H9 (cell line): ENCODE data around the gene GRAMD1B. TPM values are rescaled to one million over a fixed set of nuclear protein-coding genes. Genes with fewer than 3 reads are reported as not detected.
A peak's percentile ranks its signal among the peaks of the same experiment; 100 is the strongest.

Experiments
- DNase-seq: peaks from one replicate; pipeline ENCODE4 v3.0.0-alpha.2; 2017
- H2AFZ ChIP-seq: one replicate; pipeline ENCODE4 v1.6.1; 2013; ENCODE audit warnings: mild to moderate bottlenecking, low read length, control low read depth, moderate library complexity
- H2AK5ac ChIP-seq: 2 replicates; pipeline ENCODE4 v1.6.1; 2013; ENCODE audit warnings: low read length, control low read depth, mixed read lengths; ENCODE audit not compliant: insufficient read length
- H2BK120ac ChIP-seq: one replicate; pipeline ENCODE4 v1.6.1; 2013; ENCODE audit warnings: low read depth, mild to moderate bottlenecking, low read length, control low read depth, inconsistent platforms; ENCODE audit not compliant: poor library complexity, severe bottlenecking
- H2BK12ac ChIP-seq: 2 replicates; pipeline ENCODE4 v1.6.1; 2013; ENCODE audit warnings: low read length, control low read depth, mixed read lengths, low read depth; ENCODE audit not compliant: insufficient read length
- H2BK15ac ChIP-seq: 2 replicates; pipeline ENCODE4 v1.6.1; 2013; ENCODE audit warnings: low read depth, low read length, control low read depth
- H2BK20ac ChIP-seq: one replicate; pipeline ENCODE4 v1.6.1; 2013; ENCODE audit warnings: low read depth, mild to moderate bottlenecking, low read length, control low read depth, inconsistent platforms; ENCODE audit not compliant: poor library complexity, severe bottlenecking
- H2BK5ac ChIP-seq: 2 replicates; pipeline ENCODE4 v1.6.1; 2013; ENCODE audit warnings: low read length, control low read depth, mixed read lengths; ENCODE audit not compliant: insufficient read length
- H3K14ac ChIP-seq: 2 replicates; pipeline ENCODE4 v1.6.1; 2013; ENCODE audit warnings: low read length, control low read depth; ENCODE audit not compliant: insufficient read depth
- H3K18ac ChIP-seq: 2 replicates; pipeline ENCODE4 v1.6.1; 2013; ENCODE audit warnings: low read depth, mild to moderate bottlenecking, mixed read lengths, low read length, control low read depth; ENCODE audit not compliant: insufficient read length
- H3K23ac ChIP-seq: 2 replicates; pipeline ENCODE4 v1.6.1; 2013; ENCODE audit warnings: low read length, control low read depth, mixed read lengths, low read depth; ENCODE audit not compliant: insufficient read length
- H3K23me2 ChIP-seq: 2 replicates; pipeline ENCODE4 v1.6.1; 2013; ENCODE audit warnings: low read depth, mild to moderate bottlenecking, mixed read lengths, low read length, control low read depth; ENCODE audit not compliant: insufficient read length, poor library complexity, severe bottlenecking
- H3K27ac ChIP-seq: 2 replicates; pipeline ENCODE4 v1.5.1; 2013; ENCODE audit warnings: low read length, control low read depth, mixed read lengths, low read depth; ENCODE audit not compliant: insufficient read length
- H3K27me3 ChIP-seq: 2 replicates; pipeline ENCODE4 v1.6.1; 2013; ENCODE audit warnings: low read length, control low read depth, inconsistent platforms; ENCODE audit not compliant: insufficient read depth
- H3K4ac ChIP-seq: 2 replicates; pipeline ENCODE4 v1.6.1; 2013; ENCODE audit warnings: low read depth, mild to moderate bottlenecking, control low read depth, inconsistent platforms, low read length, moderate library complexity
- H3K4me1 ChIP-seq: 2 replicates; pipeline ENCODE4 v1.6.1; 2013; ENCODE audit warnings: low read length, control low read depth, inconsistent platforms; ENCODE audit not compliant: insufficient read depth
- H3K4me2 ChIP-seq: 2 replicates; pipeline ENCODE4 v1.6.1; 2013; ENCODE audit warnings: low read length, control low read depth, mixed read lengths; ENCODE audit not compliant: insufficient read length, insufficient read depth
- H3K56ac ChIP-seq: 2 replicates; pipeline ENCODE4 v1.6.1; 2013; ENCODE audit warnings: low read depth, mild to moderate bottlenecking, mixed read lengths, low read length, control low read depth; ENCODE audit not compliant: insufficient read length
- H3K79me1 ChIP-seq: 2 replicates; pipeline ENCODE4 v1.6.1; 2013; ENCODE audit warnings: low read depth, mild to moderate bottlenecking, moderate library complexity, low read length, control low read depth, inconsistent platforms; ENCODE audit not compliant: insufficient read depth, poor library complexity, severe bottlenecking
- H3K79me2 ChIP-seq: 2 replicates; pipeline ENCODE4 v1.6.1; 2013; ENCODE audit warnings: low read length, control low read depth, inconsistent platforms; ENCODE audit not compliant: insufficient read depth
- H3K9ac ChIP-seq: 2 replicates; pipeline ENCODE4 v1.6.1; 2013; ENCODE audit warnings: low read length, control low read depth, mixed read lengths; ENCODE audit not compliant: insufficient read length; ENCODE audit errors: extremely low read depth
- H3K9me3 ChIP-seq: one replicate; pipeline ENCODE4 v1.6.1; 2013; ENCODE audit warnings: low read depth, low read length, inconsistent platforms; ENCODE audit not compliant: control insufficient read depth
- H3T11ph ChIP-seq: one replicate; pipeline ENCODE4 v1.6.1; 2013; ENCODE audit warnings: mild to moderate bottlenecking, low read length, control low read depth, inconsistent platforms
- H4K20me1 ChIP-seq: one replicate; pipeline ENCODE4 v1.6.1; 2013; ENCODE audit not compliant: control insufficient read depth, insufficient read length, insufficient read depth
- H4K5ac ChIP-seq: 2 replicates; pipeline ENCODE4 v1.6.1; 2013; ENCODE audit warnings: low read depth, mild to moderate bottlenecking, mixed read lengths, low read length, control low read depth; ENCODE audit not compliant: insufficient read length
- H4K8ac ChIP-seq: replicated peaks from 2 replicates; pipeline ENCODE4 v1.6.1; 2013; ENCODE audit warnings: low read length, control low read depth, mixed read lengths, low read depth; ENCODE audit not compliant: insufficient read length
- H4K91ac ChIP-seq: 2 replicates; pipeline ENCODE4 v1.6.1; 2013; ENCODE audit warnings: low read depth, mild to moderate bottlenecking, moderate library complexity, mixed read lengths, low read length, control low read depth; ENCODE audit not compliant: insufficient read length
- H3K27ac Mint-ChIP-seq, 3 experiments: 2 replicates in 2 of 3; 3 replicates in 1 of 3; pipeline ENCODE4 v1.8.0; 2020 to 2021; ENCODE audit warnings: mixed read lengths in 3 of 3, mild to moderate bottlenecking in 1 of 3, moderate library complexity in 1 of 3
- H3K27me3 Mint-ChIP-seq: 2 replicates; pipeline ENCODE4 v1.8.0; 2021; ENCODE audit warnings: low read depth, mild to moderate bottlenecking, moderate library complexity, mixed read lengths
- H3K36me3 Mint-ChIP-seq, 3 experiments: 2 replicates in 2 of 3; 3 replicates in 1 of 3; pipeline ENCODE4 v1.8.0; 2020 to 2021; ENCODE audit warnings: low read depth in 3 of 3, mixed read lengths in 3 of 3; ENCODE audit not compliant: insufficient read depth in 1 of 3
- H3K4me1 Mint-ChIP-seq, 2 experiments: 2 replicates each; pipeline ENCODE4 v1.8.0; 2020; ENCODE audit warnings: mixed read lengths in 2 of 2
- H3K4me3 Mint-ChIP-seq, 2 experiments: 2 replicates in 1 of 2; 3 replicates in 1 of 2; pipeline ENCODE4 v1.8.0; 2020 to 2021; ENCODE audit warnings: mild to moderate bottlenecking in 2 of 2, mixed read lengths in 2 of 2, moderate library complexity in 1 of 2
- H3K9me3 Mint-ChIP-seq, 2 experiments: 2 replicates in 1 of 2; 3 replicates in 1 of 2; pipeline ENCODE4 v1.8.0; 2020; ENCODE audit warnings: mild to moderate bottlenecking in 2 of 2, mixed read lengths in 2 of 2, moderate library complexity in 1 of 2
- CTCF ChIP-seq: fragments of 200-600 bp; sonication (generic); conservative IDR thresholded peaks from 3 replicates; pipeline ENCODE4 v1.8.0; 2021; ENCODE audit warnings: antibody characterized with exemption, mild to moderate bottlenecking
- WGBS: extraction: QIAGEN DNeasy Blood & Tissue Kit; methylation state at CpG from one replicate; pipeline ENCODE4 v1.1.7; 2013; ENCODE audit warnings: missing lambda C conversion rate, low lambda C conversion rate, mixed read lengths; ENCODE audit not compliant: insufficient read length; ENCODE audit errors: extremely low coverage; 5-methylcytosine and 5-hydroxymethylcytosine counted together
- total RNA-seq: library from RNA; stranded (reverse); gene quantifications from 2 replicates; pipeline ENCODE4 v1.2.1, GENCODE V29; 2021

The GRAMD1B gene
- total RNA-seq, 1 experiment from 2014 or later = 25.9 TPM

GRCh38 chr11:123525511-123525918 lies 95.4 kb downstream of the GRAMD1B start:
- no peak overlapping the region for H3K9ac ChIP-seq
- no peak overlapping the region for H2BK15ac ChIP-seq
- no peak overlapping the region for H2BK20ac ChIP-seq
- H4K5ac ChIP-seq = no peak overlapping the region
- no peak overlapping the region for H3K23ac ChIP-seq
- no peak overlapping the region for H2AK5ac ChIP-seq
- no CpG with 5 or more reads among the region's 11 CpGs for WGBS
- H3K14ac ChIP-seq = no peak overlapping the region
- H3K27me3 ChIP-seq = no peaks in the 10 kb centered on the region
- no peak overlapping the region for H3K4ac ChIP-seq
- H3K4me1 ChIP-seq = peaks cover 6% of the 10 kb centered on the region; the same call in 1 of the 2 replicates
- no peak overlapping the region for H2BK12ac ChIP-seq
- no peak overlapping the region for H3K4me2 ChIP-seq
- H2BK120ac ChIP-seq = no peak overlapping the region
- no peak for TF ChIP-seq CTCF
- Mint-ChIP-seq H3K4me3 (peak overlapping the region in 1 of 2 experiments; percentile 49; a peak in 2 of 5 replicates), H3K27ac (peak overlapping the region in 1 of 3 experiments; percentile 11; a peak in 2 of 7 replicates), H3K4me1 (peaks cover 46 to 52% of the 10 kb centered on the region in 2 experiments), H3K36me3 (peaks cover 0 to 4% (median 0%) of the 10 kb centered on the region in 3 experiments; a peak in 3 of 7 replicates), H3K9me3 (no peaks in the 10 kb centered on the region), H3K27me3 (no peaks in the 10 kb centered on the region; the same call in 1 of the 2 replicates)
- H2BK5ac ChIP-seq = no peak overlapping the region
- no peaks in the 10 kb centered on the region for H3K79me1 ChIP-seq
- no peak overlapping the region for H2AFZ ChIP-seq
- H3K79me2 ChIP-seq = no peaks in the 10 kb centered on the region
- H3K9me3 ChIP-seq = no peaks in the 10 kb centered on the region
- H3K18ac ChIP-seq = no peak overlapping the region
- H3K23me2 ChIP-seq = no peaks in the 10 kb centered on the region
- no peak overlapping the region for H3T11ph ChIP-seq
- no peak for DNase-seq
- H4K8ac ChIP-seq = no peak overlapping the region
- H4K20me1 ChIP-seq = no peaks in the 10 kb centered on the region
- no peak overlapping the region for H3K56ac ChIP-seq
- H3K27ac ChIP-seq = no peak overlapping the region
- H4K91ac ChIP-seq = no peak overlapping the region
